ENCODE measurements around the gene STUB1. TPM values are rescaled to one million over a fixed set of nuclear protein-coding genes. Genes with fewer than 3 reads are reported as not detected.

The STUB1 gene
- total and polyA plus RNA-seq, 12 donors: 121 to 339 (median 190) TPM

GRCh38 chr16:652454-653305 is 27.5 kb upstream of the STUB1 start:
- WGBS, 4 donors: 52 to 63% (median 57%) methylated on average over 2 to 28 of the region's 28 CpGs
- intact Hi-C loops (cut with DNase I): no loop called here
- H3K27me3 ChIP-seq: no peaks in the 10 kb centered on the region
- H3K27ac ChIP-seq: peak overlapping the region; percentile 69 to 93 (median 74)
- H3K36me3 ChIP-seq (replicated peaks in 1 of 2): peaks cover 0 to 5% of the 10 kb centered on the region in 2 donors
- TF ChIP-seq, protein P1, sequence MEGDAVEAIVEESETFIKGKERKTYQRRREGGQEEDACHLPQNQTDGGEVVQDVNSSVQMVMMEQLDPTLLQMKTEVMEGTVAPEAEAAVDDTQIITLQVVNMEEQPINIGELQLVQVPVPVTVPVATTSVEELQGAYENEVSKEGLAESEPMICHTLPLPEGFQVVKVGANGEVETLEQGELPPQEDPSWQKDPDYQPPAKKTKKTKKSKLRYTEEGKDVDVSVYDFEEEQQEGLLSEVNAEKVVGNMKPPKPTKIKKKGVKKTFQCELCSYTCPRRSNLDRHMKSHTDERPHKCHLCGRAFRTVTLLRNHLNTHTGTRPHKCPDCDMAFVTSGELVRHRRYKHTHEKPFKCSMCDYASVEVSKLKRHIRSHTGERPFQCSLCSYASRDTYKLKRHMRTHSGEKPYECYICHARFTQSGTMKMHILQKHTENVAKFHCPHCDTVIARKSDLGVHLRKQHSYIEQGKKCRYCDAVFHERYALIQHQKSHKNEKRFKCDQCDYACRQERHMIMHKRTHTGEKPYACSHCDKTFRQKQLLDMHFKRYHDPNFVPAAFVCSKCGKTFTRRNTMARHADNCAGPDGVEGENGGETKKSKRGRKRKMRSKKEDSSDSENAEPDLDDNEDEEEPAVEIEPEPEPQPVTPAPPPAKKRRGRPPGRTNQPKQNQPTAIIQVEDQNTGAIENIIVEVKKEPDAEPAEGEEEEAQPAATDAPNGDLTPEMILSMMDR (IDR thresholded peaks at IDR 0.05): no peak
- TF ChIP-seq POLR2A (IDR thresholded peaks at IDR 0.05): peak in 1 of 2 donors; percentile 54
- H3K4me3 ChIP-seq: no peak overlapping the region
- DNase-seq: peak; percentile 71 to 93 (median 89)
- H3K4me1 ChIP-seq (replicated peaks in 1 of 2): peaks cover 32 to 37% of the 10 kb centered on the region in 2 donors
- no peaks in the 10 kb centered on the region for H3K9me3 ChIP-seq (replicated peaks in 1 of 3)

- Histone ChIP-seq H3K27me3 (no peaks in the 10 kb centered on the region), H3K4me1 (replicated peaks in 1 of 2) (peaks cover 21 to 24% of the 10 kb centered on the region in 2 donors), H3K27ac (no peak overlapping the region), H3K36me3 (replicated peaks in 1 of 2) (peaks cover 0 to 9% of the 10 kb centered on the region in 2 donors), H3K4me3 (no peak overlapping the region), H3K9me3 (replicated peaks in 1 of 3) (no peaks in the 10 kb centered on the region)
- DNase-seq: no peak
- TF ChIP-seq POLR2A (IDR thresholded peaks at IDR 0.05): no peak
- TF ChIP-seq, protein P1 (IDR thresholded peaks at IDR 0.05): no peak
- intact Hi-C loops (cut with DNase I): no loop called here
- WGBS, 4 donors: 81 to 88% (median 86%) methylated on average over 12 of the region's 12 CpGs
These were observed 26.2 kb upstream of the STUB1 start for GRCh38 chr16:654034-654433.

DNA sequence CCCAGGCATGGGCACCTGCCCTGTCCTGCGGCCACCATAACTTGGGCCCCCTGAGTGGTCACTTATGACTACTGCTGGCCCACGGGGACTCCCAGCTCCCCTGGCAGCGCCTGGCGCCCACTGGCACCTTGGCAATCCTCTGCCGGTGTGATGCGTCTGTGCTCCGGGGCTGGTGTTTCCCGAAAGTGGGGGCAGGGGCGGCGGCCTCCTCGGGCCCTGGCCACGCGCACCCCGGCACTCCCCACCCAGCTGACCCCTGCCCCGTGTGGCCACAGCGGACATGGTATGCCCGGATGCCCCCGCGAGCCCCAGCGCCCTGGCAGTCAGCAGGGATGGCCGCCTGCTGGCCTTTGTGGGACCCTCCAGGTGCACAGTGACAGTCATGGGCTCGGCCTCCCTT is 22.7 kb upstream of the STUB1 start:
- TF ChIP-seq POLR2A (IDR thresholded peaks at IDR 0.05): no peak
- TF ChIP-seq, protein P1 (IDR thresholded peaks at IDR 0.05): no peak
- H3K9me3 ChIP-seq (replicated peaks in 1 of 3): no peaks in the 10 kb centered on the region
- 88 to 97% (median 95%) methylated on average over 14 to 22 of the region's 22 CpGs; no CpG with 5 or more reads in 1 of the 4 donors for WGBS, 4 donors
- H3K27ac ChIP-seq: no peak overlapping the region
- DNase-seq: no peak
- intact Hi-C loops (cut with DNase I): loop anchor here in 1 of 2 donors (5.0 kb wide), 1 partner anchor 80 kb away; no protein-coding TSS in a partner anchor
- peaks cover 0 to 9% of the 10 kb centered on the region in 2 donors for H3K36me3 ChIP-seq (replicated peaks in 1 of 2)
- H3K27me3 ChIP-seq: no peaks in the 10 kb centered on the region
- peaks cover 17 to 19% of the 10 kb centered on the region in 2 donors for H3K4me1 ChIP-seq (replicated peaks in 1 of 2)
- no peak overlapping the region for H3K4me3 ChIP-seq

DNA sequence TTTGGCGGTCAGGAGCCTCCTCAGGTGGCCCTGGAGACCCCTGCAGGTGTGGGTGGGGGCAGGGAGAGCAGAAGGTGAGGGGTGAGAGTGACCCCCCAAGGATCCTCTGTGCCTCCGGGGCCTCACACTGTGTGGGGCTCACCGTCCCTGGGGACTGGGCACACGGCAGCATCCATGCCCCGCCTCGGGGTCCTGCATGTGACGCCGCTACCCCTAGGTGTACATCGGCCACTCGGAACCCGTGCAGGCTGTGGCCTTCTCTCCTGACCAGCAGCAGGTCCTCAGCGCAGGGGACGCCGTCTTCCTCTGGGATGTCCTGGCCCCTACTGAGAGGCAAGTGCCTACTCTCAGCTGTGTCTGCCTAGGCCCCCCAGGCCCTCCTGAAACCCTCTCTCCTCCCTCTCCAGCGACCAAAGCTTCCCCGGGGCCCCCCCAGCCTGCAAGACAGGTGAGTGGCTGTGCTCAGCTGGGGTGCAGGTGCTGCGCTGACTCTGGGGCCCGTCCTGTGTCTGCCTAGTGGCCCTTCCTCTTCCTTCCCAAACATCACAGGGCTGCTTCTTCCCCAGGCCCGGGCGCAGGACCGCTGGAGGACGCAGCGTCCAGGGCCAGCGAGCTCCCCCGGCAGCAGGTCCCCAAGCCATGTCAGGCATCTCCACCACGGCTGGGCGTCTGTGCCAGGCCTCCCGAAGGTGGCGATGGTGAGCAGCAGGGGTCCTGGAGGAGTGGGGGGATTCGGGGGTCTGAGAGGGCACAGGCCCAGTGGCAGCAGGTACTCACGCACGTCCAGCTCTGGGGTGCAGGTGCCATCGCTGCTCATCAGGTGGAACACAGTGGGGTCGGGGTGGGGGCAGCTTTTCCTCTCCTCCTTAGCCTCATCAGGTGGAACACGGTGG is 21.3 kb upstream of the STUB1 start:
- 91 to 100% (median 93%) methylated on average over 2 to 35 of the region's 35 CpGs for whole genome bisulfite sequencing, 4 donors
- DNase-seq: no peak
- intact Hi-C loops (cut with DNase I): loop anchor here in 1 of 2 donors (5.0 kb wide), 1 partner anchor 82 kb away; no protein-coding TSS in a partner anchor
- Histone ChIP-seq H3K27ac (no peak overlapping the region), H3K9me3 (replicated peaks in 1 of 3) (no peaks in the 10 kb centered on the region), H3K4me1 (replicated peaks in 1 of 2) (peaks cover 12 to 13% of the 10 kb centered on the region in 2 donors), H3K4me3 (no peak overlapping the region), H3K36me3 (replicated peaks in 1 of 2) (peaks cover 0 to 9% of the 10 kb centered on the region in 2 donors), H3K27me3 (no peaks in the 10 kb centered on the region)
- TF ChIP-seq, protein P1 (IDR thresholded peaks at IDR 0.05): no peak
- no peak for TF ChIP-seq POLR2A (IDR thresholded peaks at IDR 0.05)

Measured in adrenal gland (tissue), 12 donors.